HG02678 (cell line): ENCODE data around the gene RUFY3.
"Not testable (repeated sequence)": the region's sequence is repeated elsewhere in the genome, so short reads cannot be mapped to it uniquely, and the experiment has no call there.

ENCODE experiments used
- ATAC-seq: cut with Tn5 transposase; IDR thresholded peaks from one replicate; pipeline ENCODE4 v1.9.1; 2021; ENCODE audit warnings: mild to moderate bottlenecking, moderate library complexity; ENCODE audit not compliant: unreplicated experiment

Gene RUFY3

GRCh38 chr4:70838666-70839588, 117.2 kb downstream of the RUFY3 start:
- peak; percentile 51 for ATAC-seq

GRCh38 chr4:70839589-70840093, 117.9 kb downstream of the RUFY3 start, which contains the start of gene GRSF1:
Gene GRSF1 (minus strand): TSS chr4:70839890. CDS start chr4:70839827, 63 bp downstream.
- ATAC-seq: peak; percentile 64

- ATAC-seq: not testable (repeated sequence)
These were observed 118.4 kb downstream of the RUFY3 start for GRCh38 chr4:70840137-70840536.

- not testable (repeated sequence) for ATAC-seq
These were observed 118.9 kb downstream of the RUFY3 start for GRCh38 chr4:70840631-70841030.

GRCh38 chr4:70841211-70841610, 119.4 kb downstream of the RUFY3 start:
- no peak for ATAC-seq

GRCh38 chr4:70841951-70842350, 120.2 kb downstream of the RUFY3 start:
- no peak for ATAC-seq

- peak; percentile 29 for ATAC-seq
These were observed 121.1 kb downstream of the RUFY3 start for GRCh38 chr4:70842761-70843435.

GRCh38 chr4:70844180-70844579, 122.4 kb downstream of the RUFY3 start:
- ATAC-seq: peak; percentile 32

- ATAC-seq: no peak
These were observed 127.5 kb downstream of the RUFY3 start for GRCh38 chr4:70849291-70849690.

GRCh38 chr4:70855464-70855863, 133.7 kb downstream of the RUFY3 start:
- ATAC-seq: no peak
